Esophagus muscularis mucosa (tissue), 3 donors: ENCODE data around the gene SSTR4.

ENCODE experiments used
- POLR2A ChIP-seq: fragments of 450-650 bp; IDR thresholded peaks from one replicate; pipeline ENCODE4 v1.6.1; 2017; ENCODE audit warnings: antibody characterized with exemption, moderate library complexity, mild to moderate bottlenecking, low read depth
- POLR2AphosphoS5 ChIP-seq, 2 donors: sonication (generic); formaldehyde crosslinking; IDR thresholded peaks; one replicate each; pipeline ENCODE4 v1.6.1; 2017; ENCODE audit warnings: antibody characterized with exemption in 2 of 2
- TF ChIP-seq, protein P1 (sequence below), 3 experiments: fragments of 200-600 bp in 2 of 3; fragments of 450-650 bp in 1 of 3; sonication (generic) in 2 of 3; IDR thresholded peaks; one replicate each; pipeline ENCODE4 v1.5.1; 2017 to 2019; ENCODE audit warnings: antibody characterized with exemption in 3 of 3, mild to moderate bottlenecking in 2 of 3, moderate library complexity in 1 of 3

DNA sequence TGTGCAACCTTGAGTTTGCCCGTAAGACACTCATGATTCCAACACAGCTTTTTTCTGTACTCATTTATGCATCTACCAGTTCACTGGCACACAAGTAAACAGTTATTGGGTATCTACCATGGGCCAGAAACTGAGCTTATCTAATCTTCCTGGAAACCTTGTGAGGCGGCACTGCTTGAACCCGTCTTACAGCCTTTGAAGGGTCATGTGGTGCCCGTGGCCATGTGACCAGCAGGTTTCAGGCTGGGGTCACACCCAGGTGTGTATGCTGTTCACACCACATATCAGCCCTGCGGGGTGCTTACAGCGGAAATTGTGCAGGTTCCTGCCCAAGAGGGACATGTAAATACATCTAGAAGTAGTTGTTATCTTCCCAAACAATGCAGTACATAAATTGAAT is 8.3 kb downstream of the SSTR4 start:
- TF ChIP-seq, protein P1, sequence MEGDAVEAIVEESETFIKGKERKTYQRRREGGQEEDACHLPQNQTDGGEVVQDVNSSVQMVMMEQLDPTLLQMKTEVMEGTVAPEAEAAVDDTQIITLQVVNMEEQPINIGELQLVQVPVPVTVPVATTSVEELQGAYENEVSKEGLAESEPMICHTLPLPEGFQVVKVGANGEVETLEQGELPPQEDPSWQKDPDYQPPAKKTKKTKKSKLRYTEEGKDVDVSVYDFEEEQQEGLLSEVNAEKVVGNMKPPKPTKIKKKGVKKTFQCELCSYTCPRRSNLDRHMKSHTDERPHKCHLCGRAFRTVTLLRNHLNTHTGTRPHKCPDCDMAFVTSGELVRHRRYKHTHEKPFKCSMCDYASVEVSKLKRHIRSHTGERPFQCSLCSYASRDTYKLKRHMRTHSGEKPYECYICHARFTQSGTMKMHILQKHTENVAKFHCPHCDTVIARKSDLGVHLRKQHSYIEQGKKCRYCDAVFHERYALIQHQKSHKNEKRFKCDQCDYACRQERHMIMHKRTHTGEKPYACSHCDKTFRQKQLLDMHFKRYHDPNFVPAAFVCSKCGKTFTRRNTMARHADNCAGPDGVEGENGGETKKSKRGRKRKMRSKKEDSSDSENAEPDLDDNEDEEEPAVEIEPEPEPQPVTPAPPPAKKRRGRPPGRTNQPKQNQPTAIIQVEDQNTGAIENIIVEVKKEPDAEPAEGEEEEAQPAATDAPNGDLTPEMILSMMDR (IDR thresholded peaks at IDR 0.05), result no peak
- TF ChIP-seq POLR2AphosphoS5 (IDR thresholded peaks at IDR 0.05) (no peak), POLR2A (no peak)
